Subcutaneous adipose tissue (tissue), 4 donors: ENCODE measurements around the gene EMC7. TPM values are rescaled to one million over a fixed set of nuclear protein-coding genes. Genes with fewer than 3 reads are reported as not detected.

Experiments used
- total RNA-seq, 4 donors: library from RNA; depleted of rRNA; stranded (reverse); fragments of >200 nt; gene quantifications; one replicate each; pipeline ENCODE4 v1.1.0, GENCODE V29; 2016
- TF ChIP-seq, protein P1 (sequence below): fragments of 450-650 bp; IDR thresholded peaks from one replicate; pipeline ENCODE4 v1.5.1; 2016; ENCODE audit warnings: low read depth, mild to moderate bottlenecking, control low read depth, antibody characterized with exemption, moderate library complexity

Gene EMC7
- total RNA-seq, 4 donors from 2014 or later, result 41.8 to 62.8 (median 44.5) TPM

- TF ChIP-seq, protein P1, sequence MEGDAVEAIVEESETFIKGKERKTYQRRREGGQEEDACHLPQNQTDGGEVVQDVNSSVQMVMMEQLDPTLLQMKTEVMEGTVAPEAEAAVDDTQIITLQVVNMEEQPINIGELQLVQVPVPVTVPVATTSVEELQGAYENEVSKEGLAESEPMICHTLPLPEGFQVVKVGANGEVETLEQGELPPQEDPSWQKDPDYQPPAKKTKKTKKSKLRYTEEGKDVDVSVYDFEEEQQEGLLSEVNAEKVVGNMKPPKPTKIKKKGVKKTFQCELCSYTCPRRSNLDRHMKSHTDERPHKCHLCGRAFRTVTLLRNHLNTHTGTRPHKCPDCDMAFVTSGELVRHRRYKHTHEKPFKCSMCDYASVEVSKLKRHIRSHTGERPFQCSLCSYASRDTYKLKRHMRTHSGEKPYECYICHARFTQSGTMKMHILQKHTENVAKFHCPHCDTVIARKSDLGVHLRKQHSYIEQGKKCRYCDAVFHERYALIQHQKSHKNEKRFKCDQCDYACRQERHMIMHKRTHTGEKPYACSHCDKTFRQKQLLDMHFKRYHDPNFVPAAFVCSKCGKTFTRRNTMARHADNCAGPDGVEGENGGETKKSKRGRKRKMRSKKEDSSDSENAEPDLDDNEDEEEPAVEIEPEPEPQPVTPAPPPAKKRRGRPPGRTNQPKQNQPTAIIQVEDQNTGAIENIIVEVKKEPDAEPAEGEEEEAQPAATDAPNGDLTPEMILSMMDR, result no peak
Measured at GRCh38 chr15:34079904-34080303, 21.8 kb downstream of the EMC7 start.

- TF ChIP-seq, protein P1, result no peak
Measured at GRCh38 chr15:34078900-34079299, 22.8 kb downstream of the EMC7 start.

DNA sequence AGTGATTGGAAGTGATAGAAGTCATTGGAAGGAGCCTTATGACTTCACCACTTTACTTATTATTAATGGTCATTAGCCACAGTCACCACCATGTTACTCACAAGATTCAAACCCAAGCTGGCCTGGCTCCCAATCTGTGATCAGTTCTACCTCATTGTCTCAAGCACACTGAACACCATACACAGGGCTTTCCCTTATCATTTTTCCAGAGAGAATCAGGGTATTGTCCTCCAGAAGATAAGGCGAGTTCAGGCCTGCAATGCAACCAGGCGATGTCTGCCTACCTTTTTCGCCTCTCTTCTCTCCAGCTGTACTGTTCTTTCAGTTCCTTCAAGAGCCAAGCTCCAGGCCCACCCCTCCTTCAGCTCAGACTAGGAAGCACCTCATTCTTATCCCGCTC, 24.9 kb downstream of the EMC7 start:
- TF ChIP-seq, protein P1, result no peak

DNA sequence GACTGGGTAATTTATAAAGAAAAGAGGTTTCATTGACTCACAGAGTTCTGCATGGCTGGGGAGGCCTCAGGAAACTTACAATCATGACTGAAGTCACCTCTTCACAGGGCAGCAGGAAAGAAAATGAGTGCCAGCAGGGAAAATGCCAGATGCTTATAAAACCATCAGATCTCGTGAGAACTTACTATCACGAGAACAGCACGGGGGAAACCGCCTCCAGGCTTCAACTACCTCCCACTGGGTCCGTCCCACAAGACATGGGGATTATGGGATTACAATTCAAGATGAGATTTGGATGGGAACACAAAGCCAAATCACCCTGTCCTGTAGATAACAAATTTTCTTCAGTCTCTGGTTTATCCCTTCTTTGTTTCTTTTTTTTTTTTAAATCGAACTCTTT, 31.7 kb downstream of the EMC7 start:
- TF ChIP-seq, protein P1, result no peak

GRCh38 chr15:34065941-34066340, 35.7 kb downstream of the EMC7 start:
- TF ChIP-seq, protein P1, result no peak

- TF ChIP-seq, protein P1, result no peak
Measured at GRCh38 chr15:34065261-34065660, 36.4 kb downstream of the EMC7 start.

GRCh38 chr15:34064438-34064837, 37.2 kb downstream of the EMC7 start:
- TF ChIP-seq, protein P1, result no peak
